KOPT-K1 (cell line): ENCODE results near the gene PDE4D.
"Not testable (repeated sequence)": the region's sequence is repeated elsewhere in the genome, so short reads cannot be mapped to it uniquely, and the experiment has no call there.

Experiments used
- H3K27ac ChIP-seq: fragments of 200-600 bp; sonication (generic); 2 replicates; pipeline ENCODE4 v1.5.1; 2016; ENCODE audit warnings: antibody characterized with exemption, mild to moderate bottlenecking, low read depth, low read length; ENCODE audit not compliant: poor library complexity, severe bottlenecking
- H3K36me3 ChIP-seq: fragments of 200-600 bp; sonication (generic); 2 replicates; pipeline ENCODE4 v1.5.1; 2017; ENCODE audit warnings: antibody characterized with exemption, mild to moderate bottlenecking, low read length, moderate library complexity; ENCODE audit not compliant: insufficient read depth
- H3K9me3 ChIP-seq: fragments of 200-600 bp; sonication (generic); 2 replicates; pipeline ENCODE4 v1.5.1; 2017; ENCODE audit warnings: antibody characterized with exemption, low read length, mild to moderate bottlenecking; ENCODE audit not compliant: insufficient read depth, poor library complexity, severe bottlenecking

The PDE4D gene

DNA sequence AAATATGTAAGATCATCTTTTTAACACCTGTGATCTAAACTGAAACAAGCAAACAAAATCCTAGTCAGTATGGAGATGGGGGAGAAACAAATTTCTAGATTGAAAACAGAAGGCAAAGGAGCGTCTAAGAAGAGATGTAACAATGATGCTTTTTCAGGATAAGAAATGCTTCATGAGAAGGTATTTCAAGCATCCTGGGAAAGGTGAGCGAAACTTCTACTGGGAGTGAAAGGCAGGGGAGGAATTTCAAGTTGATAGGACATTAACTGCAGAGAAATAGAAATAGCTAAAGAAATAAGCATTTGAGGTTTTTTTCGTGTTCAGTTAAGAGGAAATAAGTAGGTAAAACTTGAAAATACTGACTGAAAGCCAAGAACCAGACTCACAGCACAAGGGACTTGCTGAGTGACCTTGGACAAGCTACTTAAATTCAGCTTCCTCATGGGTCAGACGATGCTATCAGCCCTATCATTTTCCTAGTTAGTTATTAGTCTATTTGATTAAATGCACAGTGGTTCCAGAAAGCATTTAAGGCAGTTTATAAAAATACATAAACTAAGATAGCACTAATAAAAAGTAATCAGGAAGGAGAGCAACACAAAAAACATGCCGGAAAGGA lies 406.3 kb downstream of the PDE4D start:
- Histone ChIP-seq H3K27ac (no peak overlapping the region), H3K36me3 (no peaks in the 10 kb centered on the region), H3K9me3 (no peaks in the 10 kb centered on the region)

DNA sequence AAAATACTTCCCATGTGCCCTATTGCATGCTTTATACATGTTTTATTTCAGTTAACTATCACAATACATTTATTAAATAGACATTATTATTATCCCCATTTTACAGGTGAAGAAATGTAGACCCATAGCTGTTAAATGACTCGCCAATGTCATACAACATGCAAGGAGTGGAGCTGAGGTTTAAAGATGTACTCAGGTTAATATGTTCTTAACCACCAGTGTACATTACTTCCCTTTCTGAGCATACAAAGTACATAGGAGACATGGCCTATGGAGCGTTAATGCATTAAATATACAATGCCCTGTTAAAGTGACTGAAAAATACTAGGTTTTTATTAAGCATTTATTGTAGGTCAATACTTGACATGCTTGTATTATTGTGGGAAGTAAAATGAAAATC lies 407.0 kb downstream of the PDE4D start:
- Histone ChIP-seq H3K27ac (no peak overlapping the region), H3K9me3 (no peaks in the 10 kb centered on the region), H3K36me3 (no peaks in the 10 kb centered on the region)

DNA sequence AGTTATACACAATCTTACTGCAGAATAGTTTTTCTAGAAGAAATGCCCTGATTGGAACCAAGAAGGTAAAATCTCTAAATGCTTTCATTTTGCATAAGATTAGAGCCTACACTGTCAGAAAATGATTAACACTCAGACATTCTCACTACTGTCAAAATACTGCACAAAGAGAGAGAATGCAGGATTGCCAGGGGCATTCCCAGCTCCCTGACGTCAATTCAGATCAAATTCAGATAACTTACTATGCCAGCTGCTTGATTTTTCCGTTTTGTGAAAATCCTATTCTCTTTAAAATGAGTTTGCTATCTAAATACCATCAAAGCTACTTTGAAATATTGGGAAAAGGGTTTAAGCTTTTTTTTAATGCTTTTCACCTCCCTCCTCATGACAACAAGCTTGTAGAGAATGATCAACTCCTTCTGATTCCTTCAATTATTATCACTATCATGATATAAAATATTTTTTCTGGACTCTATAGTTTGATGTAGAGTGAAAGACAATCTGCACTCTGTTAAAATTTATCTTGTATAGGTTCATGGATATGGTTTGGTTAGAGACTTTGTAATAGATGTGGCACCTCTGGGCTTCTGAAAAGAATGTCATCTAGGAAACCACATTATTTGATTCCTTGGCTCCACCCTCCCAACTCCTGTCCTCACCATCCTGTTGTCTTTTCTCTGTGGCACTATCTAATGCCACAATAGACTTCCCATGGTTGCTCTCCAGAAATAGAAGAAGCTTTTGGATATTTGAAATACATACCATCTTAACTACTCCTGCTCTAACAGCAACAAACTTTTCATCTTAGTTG lies 407.7 kb downstream of the PDE4D start:
- Histone ChIP-seq H3K9me3 (no peaks in the 10 kb centered on the region), H3K36me3 (no peaks in the 10 kb centered on the region), H3K27ac (no peak overlapping the region)

DNA sequence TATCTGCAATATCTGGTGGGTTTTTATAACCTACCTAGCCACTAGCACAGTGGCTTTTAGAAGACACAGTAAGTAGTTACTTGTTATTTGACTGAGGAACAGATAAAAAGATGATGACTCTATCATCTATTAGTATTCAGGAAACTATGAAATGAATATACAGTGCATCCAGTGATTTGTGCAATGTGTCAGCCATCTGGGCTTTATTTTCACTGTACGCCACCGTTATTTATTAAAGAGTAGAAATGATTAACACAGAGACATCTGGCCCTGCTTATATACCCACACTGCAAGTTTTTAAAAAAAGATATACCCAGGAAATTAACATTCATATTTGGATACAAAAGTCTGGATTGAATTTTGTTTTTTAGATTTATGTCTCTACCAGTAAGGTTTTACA lies 408.4 kb downstream of the PDE4D start:
- H3K27ac ChIP-seq = no peak overlapping the region
- H3K36me3 ChIP-seq = no peaks in the 10 kb centered on the region
- H3K9me3 ChIP-seq = no peaks in the 10 kb centered on the region

DNA sequence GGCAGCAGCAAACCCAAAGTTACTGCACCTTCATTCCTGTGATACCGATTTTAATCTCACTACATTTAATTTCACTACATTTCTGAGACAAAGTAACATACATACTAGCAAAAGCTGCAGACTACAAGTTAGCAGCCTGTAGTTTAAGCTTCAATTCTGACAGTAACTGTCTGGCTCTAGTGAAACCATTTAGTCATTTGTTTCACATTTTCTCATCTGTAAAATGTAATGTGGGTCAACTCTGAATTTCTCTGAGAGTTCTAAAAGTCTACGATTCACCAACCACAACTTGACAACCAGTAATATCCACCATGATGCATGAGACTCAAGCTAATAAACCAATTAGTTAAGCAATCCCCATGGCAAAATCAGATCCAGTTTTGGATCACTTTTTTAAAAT lies 408.9 kb downstream of the PDE4D start:
- no peaks in the 10 kb centered on the region for H3K36me3 ChIP-seq
- H3K27ac ChIP-seq = no peak overlapping the region
- no peaks in the 10 kb centered on the region for H3K9me3 ChIP-seq

DNA sequence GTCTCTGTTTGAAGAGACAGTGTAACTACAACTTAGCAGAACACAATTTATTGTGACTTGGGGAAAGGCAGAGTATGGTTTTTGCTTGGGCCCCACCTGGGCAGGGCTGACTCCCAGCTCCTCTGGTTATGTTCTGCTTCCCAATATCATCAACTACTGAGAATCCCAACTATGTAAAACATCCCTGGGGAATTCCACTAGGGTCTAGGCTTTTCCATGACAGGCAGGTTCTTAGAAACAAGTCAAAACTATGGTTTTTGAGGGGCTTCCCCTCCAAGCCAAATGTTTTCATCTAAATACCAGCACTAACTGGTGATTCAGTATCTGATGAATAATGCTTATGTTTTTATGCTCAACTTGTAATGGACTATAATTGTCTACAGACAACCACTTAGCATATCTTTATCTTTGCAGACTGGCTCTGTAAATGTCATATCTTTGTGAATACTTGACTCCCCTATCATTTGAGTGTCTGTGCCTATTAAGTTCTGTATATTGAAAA lies 409.5 kb downstream of the PDE4D start:
- no peak overlapping the region for H3K27ac ChIP-seq
- H3K36me3 ChIP-seq = no peaks in the 10 kb centered on the region
- H3K9me3 ChIP-seq = no peaks in the 10 kb centered on the region

DNA sequence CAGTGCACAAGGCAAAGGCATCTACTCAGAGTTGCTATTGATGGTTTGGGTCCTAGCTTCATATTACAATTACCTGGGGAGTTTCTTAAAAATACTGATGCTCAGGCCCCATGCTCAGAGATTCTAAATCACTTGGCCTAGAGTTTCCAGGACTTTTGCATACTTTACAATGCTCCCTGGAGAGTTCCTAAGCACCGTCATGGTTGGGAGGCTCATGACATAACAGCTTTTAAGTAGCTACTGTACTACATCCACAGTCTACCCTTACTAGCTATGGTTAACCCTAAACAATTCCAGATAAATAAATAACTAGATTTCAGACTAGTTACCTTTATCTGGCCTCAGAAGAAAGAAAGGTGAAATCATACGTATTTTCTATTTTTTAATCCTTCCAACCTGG lies 414.4 kb downstream of the PDE4D start:
- Histone ChIP-seq H3K9me3 (no peaks in the 10 kb centered on the region), H3K36me3 (no peaks in the 10 kb centered on the region), H3K27ac (no peak overlapping the region)

DNA sequence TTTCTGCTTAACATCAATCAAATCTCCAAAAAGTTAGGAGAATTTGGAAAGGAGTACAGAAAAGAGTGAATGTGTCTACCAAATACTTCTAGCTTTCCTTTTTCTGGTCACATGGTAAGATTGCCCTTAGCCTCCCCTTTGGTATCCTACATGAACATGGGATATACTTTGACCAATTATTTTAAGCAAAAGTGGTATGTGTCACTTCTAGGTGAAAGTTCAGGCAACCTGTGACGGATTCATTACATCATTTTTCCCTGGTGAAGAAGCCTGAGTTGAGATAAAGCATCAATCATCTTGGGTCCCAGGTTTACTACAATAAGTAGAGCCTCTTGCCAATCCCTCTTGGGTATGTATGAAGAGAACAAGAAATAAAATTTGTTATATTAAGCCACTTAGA lies 419.2 kb downstream of the PDE4D start:
- Histone ChIP-seq H3K9me3 (no peaks in the 10 kb centered on the region), H3K36me3 (no peaks in the 10 kb centered on the region), H3K27ac (no peak overlapping the region)

DNA sequence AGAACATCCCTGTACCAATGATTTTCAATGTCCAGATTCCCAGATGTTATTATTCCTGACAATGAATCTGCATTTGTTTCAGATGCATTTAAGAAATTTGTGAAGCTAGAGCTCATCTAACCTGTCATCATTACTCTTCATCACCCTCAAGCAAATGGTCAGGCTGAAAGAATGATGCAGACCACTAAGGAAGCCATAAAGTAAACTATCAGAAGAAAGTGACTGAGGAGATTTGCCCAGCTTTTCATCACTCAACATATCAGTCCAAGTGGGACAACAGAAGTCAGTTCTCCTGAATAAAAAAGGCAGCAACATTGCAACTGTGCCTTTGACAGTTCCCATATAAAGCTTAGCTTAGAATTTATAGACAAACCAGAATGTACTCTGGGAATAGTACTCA lies 419.9 kb downstream of the PDE4D start:
- no peak overlapping the region for H3K27ac ChIP-seq
- no peaks in the 10 kb centered on the region for H3K36me3 ChIP-seq
- H3K9me3 ChIP-seq = no peaks in the 10 kb centered on the region

DNA sequence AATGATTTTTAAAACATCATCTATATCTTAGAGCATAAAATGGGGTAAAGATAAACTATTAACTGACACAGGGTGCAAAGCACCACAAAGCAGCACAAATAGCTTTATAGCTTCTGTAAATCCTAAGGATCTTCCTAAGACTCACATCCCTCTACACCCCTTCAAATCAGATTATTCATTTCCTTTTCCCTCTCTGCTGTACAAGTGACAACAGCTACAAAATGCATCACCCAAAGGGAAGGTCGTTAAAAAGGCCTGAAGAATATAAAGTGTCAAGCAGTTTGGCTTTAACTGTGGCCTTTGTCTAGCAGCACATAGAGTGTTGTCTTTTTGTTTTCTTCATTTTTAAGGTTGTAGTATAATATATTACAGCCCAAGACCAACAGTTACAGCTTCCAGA lies 422.1 kb downstream of the PDE4D start:
- Histone ChIP-seq H3K27ac (no peak overlapping the region), H3K9me3 (no peaks in the 10 kb centered on the region), H3K36me3 (no peaks in the 10 kb centered on the region)

DNA sequence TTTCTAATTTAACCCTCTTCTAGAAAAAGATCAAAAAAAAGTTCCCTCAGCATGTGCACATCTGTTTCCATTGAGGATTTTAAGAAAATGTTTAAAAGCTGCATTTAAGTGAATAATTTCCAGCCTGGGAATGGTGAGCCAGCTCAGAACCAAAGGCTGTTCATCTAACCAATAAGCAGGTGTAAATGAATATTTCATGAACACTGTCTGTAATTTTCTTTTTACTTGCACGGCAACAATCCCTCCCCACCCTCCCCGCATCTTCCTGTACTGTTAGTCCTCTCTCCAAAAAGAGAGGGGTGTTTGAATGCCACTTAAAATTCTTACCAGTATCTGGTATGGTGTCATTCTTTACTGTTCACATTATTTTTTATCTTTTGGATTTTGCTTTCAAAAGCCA lies 425.6 kb downstream of the PDE4D start:
- Histone ChIP-seq H3K27ac (no peak overlapping the region), H3K9me3 (no peaks in the 10 kb centered on the region), H3K36me3 (no peaks in the 10 kb centered on the region)

DNA sequence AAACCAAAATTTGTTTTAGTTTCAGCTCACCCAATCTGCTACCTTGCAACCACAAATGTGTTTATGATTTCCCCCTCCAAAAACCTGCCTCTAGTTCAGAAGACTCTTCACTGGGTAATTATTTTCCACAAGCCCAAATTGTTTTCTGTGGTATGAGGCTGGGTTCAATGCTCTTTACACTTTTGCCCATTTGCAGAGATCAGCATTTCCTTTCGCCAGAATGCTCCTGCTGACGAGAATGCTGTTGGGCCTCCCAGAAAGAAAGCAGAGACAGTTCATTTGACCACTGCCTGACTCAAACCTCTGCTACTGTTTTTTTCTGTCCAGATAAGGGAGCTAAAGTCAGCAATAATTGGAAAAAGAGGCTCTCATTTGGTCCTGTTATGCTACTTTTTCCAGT lies 427.3 kb downstream of the PDE4D start:
- Histone ChIP-seq H3K27ac (no peak overlapping the region), H3K9me3 (no peaks in the 10 kb centered on the region), H3K36me3 (no peaks in the 10 kb centered on the region)

DNA sequence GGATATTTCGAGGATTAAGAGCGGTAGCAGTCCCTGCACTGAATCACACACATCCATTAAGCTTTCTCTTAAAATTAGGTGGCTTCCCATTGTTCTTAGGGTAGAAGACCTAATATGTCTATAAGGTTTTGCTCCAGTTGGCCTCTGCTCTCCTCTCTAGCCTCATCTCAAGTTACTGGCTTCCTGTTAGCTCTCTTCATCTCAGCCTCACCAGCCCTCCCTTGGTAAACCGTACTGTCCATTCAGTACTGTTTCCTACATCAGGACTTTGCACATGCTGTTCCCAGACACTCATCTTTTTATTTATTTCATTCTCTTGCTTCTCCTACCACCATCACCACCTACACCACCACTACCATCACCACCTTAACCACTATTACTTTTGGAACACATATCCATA lies 428.6 kb downstream of the PDE4D start:
- Histone ChIP-seq H3K27ac (no peak overlapping the region), H3K9me3 (no peaks in the 10 kb centered on the region), H3K36me3 (no peaks in the 10 kb centered on the region)

DNA sequence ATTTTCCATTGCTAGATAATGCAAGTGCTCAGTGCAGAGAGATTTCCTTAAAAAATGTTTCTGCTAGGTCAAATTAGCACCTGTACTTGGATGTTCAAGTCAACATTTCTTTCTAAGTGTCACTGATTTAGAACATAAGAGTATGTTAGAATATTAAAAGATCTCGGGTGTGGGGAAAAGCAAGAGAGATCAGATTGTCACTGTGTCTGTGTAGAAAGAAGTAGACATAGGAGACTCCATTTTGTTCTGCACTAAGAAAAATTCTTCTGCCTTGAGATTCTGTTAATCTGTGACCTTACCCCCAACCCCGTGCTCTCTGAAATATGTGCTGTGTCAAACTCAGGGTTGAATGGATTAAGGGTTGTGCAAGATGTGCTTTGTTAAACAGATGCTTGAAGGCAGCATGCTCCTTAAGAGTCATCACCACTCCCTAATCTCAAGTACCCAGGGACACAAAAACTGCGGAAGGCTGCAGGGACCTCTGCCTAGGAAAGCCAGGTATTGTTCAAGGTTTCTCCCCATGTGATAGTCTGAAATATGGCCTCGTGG lies 429.8 kb downstream of the PDE4D start:
- not testable (repeated sequence) for H3K9me3 ChIP-seq, H3K27ac ChIP-seq, H3K36me3 ChIP-seq

DNA sequence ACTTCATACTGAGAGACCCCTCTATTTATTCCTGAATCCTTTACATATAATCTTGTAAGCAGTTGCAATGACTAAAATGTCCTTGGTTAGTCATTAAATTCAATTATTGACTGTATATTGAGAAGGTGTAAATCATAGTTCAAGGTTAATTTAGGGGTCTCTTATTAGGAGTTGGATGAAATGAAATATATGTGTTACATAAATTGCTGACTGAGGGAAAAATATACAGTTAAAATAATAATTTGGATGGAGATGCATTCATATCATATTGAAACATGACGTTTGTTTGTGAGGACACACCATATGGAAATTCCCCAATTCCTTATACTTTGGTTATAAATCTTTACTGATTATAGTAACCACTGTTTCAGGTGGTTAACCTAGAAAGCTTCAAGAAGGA lies 430.6 kb downstream of the PDE4D start:
- Histone ChIP-seq H3K9me3 (no peaks in the 10 kb centered on the region), H3K27ac (no peak overlapping the region), H3K36me3 (no peaks in the 10 kb centered on the region)
